ENCODE measurements around the gene EFEMP1. TPM values are rescaled to one million over a fixed set of nuclear protein-coding genes. Genes with fewer than 3 reads are reported as not detected.

Gene EFEMP1
- total and polyA plus RNA-seq, 2 experiments from 2014 or later, result 0.66 to 2.4 TPM

DNA sequence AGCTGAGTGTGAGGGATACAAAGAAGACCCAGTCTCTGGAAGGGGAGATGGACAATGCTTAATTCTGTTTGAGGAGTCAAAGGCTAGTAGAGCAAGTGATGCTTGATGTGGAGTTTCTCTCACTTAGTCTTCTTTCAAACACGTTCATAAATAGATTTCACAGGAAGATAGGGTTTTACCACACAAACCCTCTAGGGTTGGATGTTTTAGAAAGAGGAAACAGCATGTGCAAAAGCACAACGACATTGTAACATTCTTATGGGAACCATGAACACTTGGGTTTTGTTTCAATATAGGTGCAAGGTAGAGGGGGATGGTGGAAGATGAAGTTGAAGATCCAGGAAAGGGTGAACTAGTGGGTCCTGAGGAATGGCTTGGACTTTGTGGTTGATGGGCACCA is 10.8 kb upstream of the EFEMP1 start:
- Histone ChIP-seq H3K4me3 (no peak overlapping the region), H3K4me1 (ENCODE audit: low read depth) (no peaks in the 10 kb centered on the region), H3K27me3 (no peaks in the 10 kb centered on the region), H3K9me3 (ENCODE audit: low read depth) (no peaks in the 10 kb centered on the region), H3K27ac (no peak overlapping the region), H3K36me3 (no peaks in the 10 kb centered on the region)
- DNase-seq (ENCODE audit: low read depth in 1 of 2, low spot score in 1 of 2), result no peak
- TF ChIP-seq, protein P1, sequence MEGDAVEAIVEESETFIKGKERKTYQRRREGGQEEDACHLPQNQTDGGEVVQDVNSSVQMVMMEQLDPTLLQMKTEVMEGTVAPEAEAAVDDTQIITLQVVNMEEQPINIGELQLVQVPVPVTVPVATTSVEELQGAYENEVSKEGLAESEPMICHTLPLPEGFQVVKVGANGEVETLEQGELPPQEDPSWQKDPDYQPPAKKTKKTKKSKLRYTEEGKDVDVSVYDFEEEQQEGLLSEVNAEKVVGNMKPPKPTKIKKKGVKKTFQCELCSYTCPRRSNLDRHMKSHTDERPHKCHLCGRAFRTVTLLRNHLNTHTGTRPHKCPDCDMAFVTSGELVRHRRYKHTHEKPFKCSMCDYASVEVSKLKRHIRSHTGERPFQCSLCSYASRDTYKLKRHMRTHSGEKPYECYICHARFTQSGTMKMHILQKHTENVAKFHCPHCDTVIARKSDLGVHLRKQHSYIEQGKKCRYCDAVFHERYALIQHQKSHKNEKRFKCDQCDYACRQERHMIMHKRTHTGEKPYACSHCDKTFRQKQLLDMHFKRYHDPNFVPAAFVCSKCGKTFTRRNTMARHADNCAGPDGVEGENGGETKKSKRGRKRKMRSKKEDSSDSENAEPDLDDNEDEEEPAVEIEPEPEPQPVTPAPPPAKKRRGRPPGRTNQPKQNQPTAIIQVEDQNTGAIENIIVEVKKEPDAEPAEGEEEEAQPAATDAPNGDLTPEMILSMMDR (IDR thresholded peaks at IDR 0.05; ENCODE audit: low read depth, low read length), result no peak

GRCh38 chr2:55932843-55933242 is 9.3 kb upstream of the EFEMP1 start:
- no peak overlapping the region for H3K4me3 ChIP-seq
- H3K9me3 ChIP-seq (ENCODE audit: low read depth), result no peaks in the 10 kb centered on the region
- no peak overlapping the region for H3K27ac ChIP-seq
- H3K27me3 ChIP-seq, result peaks cover 4% of the 10 kb centered on the region
- H3K36me3 ChIP-seq, result no peaks in the 10 kb centered on the region
- TF ChIP-seq, protein P1 (IDR thresholded peaks at IDR 0.05; ENCODE audit: low read depth, low read length), result no peak
- H3K4me1 ChIP-seq (ENCODE audit: low read depth), result no peaks in the 10 kb centered on the region
- no peak for DNase-seq (ENCODE audit: low read depth in 1 of 2, low spot score in 1 of 2)

DNA sequence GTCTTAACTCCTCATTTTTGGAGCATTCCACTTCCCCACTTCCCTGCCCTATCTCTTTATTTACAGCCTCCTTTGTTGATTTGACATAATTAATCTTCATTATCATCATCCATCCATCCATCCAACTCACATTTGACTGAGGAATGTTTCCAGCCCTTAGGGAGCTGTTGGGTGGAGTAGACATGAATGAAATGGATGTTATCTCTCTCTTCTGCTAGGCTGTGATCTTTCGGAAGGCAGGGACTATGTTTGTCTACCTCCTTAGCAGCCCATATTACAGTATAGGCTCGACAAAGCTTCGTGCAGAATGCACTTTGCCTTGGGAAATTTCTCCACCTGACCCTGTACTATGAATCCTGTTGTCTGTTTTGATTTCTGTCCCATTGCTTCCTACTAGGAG is 7.7 kb upstream of the EFEMP1 start:
- Histone ChIP-seq H3K36me3 (no peaks in the 10 kb centered on the region), H3K27me3 (peaks cover 9% of the 10 kb centered on the region)

DNA sequence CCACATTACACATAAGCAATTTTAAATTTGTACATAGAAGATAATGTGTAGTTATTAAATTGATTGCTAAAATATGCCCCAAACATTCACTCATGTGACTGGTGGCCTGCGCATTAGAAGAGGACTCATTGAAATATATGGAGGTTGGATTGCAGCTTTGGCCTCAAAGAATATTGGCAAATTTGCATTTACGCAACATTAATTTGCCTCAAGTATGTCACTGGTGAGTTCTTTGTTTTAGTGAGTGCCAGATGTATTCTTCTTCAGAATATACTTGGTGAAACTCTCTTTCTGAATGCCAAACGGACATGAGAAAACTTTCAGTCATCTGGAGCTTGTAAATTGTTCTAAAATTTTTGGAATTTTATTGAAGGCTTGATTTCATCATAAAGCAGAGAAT is 5.9 kb upstream of the EFEMP1 start:
- Histone ChIP-seq H3K4me3 (no peak overlapping the region), H3K27me3 (peaks cover 27% of the 10 kb centered on the region), H3K9me3 (ENCODE audit: low read depth) (no peaks in the 10 kb centered on the region), H3K27ac (no peak overlapping the region), H3K4me1 (ENCODE audit: low read depth) (no peaks in the 10 kb centered on the region), H3K36me3 (no peaks in the 10 kb centered on the region)
- TF ChIP-seq, protein P1 (IDR thresholded peaks at IDR 0.05; ENCODE audit: low read depth, low read length), result no peak
- no peak for DNase-seq (ENCODE audit: low read depth in 1 of 2, low spot score in 1 of 2)

More for the DNA sequence above, 7.7 kb upstream of the EFEMP1 start:
- Histone ChIP-seq H3K9me3 (ENCODE audit: low read depth) (no peaks in the 10 kb centered on the region), H3K4me1 (ENCODE audit: low read depth) (no peaks in the 10 kb centered on the region), H3K4me3 (no peak overlapping the region), H3K27ac (no peak overlapping the region)
- DNase-seq (ENCODE audit: low read depth in 1 of 2, low spot score in 1 of 2), result no peak
- TF ChIP-seq, protein P1 (IDR thresholded peaks at IDR 0.05; ENCODE audit: low read depth, low read length), result no peak

- DNase-seq (ENCODE audit: low read depth in 1 of 2, low spot score in 1 of 2), result no peak
- Histone ChIP-seq H3K27me3 (peaks cover 52% of the 10 kb centered on the region), H3K36me3 (no peaks in the 10 kb centered on the region), H3K4me3 (no peak overlapping the region), H3K9me3 (ENCODE audit: low read depth) (no peaks in the 10 kb centered on the region), H3K4me1 (ENCODE audit: low read depth) (peaks cover 5% of the 10 kb centered on the region), H3K27ac (no peak overlapping the region)
- TF ChIP-seq, protein P1 (IDR thresholded peaks at IDR 0.05; ENCODE audit: low read depth, low read length), result no peak
Observed at GRCh38 chr2:55926974-55927373, 3.4 kb upstream of the EFEMP1 start.

- H3K9me3 ChIP-seq (ENCODE audit: low read depth), result no peaks in the 10 kb centered on the region
- H3K4me3 ChIP-seq, result no peak overlapping the region
- DNase-seq (ENCODE audit: low read depth in 1 of 2, low spot score in 1 of 2), result no peak
- H3K27me3 ChIP-seq, result peaks cover 59% of the 10 kb centered on the region
- peaks cover 5% of the 10 kb centered on the region for H3K4me1 ChIP-seq (ENCODE audit: low read depth)
- H3K36me3 ChIP-seq, result no peaks in the 10 kb centered on the region
- H3K27ac ChIP-seq, result no peak overlapping the region
- TF ChIP-seq, protein P1 (IDR thresholded peaks at IDR 0.05; ENCODE audit: low read depth, low read length), result no peak
Observed at GRCh38 chr2:55926246-55926645, 2.7 kb upstream of the EFEMP1 start.

Data from cardiac muscle cell (in vitro differentiated cells and primary cell).